DND-41 (cell line): Measurements from ENCODE around the gene SSH3.

ENCODE experiments used
- ATAC-seq: fragments of 200-7000 bp; cut with Tn5 transposase; 3 replicates; pipeline ENCODE4 v1.9.1; 2021; ENCODE audit warnings: low read depth; ENCODE audit not compliant: insufficient read depth
- DNase-seq: peaks from one replicate; pipeline ENCODE4 v3.0.0-alpha.2; 2020
- H2AFZ ChIP-seq: 2 replicates; pipeline ENCODE4 v1.6.0; 2012; ENCODE audit warnings: low read depth, low read length
- H3K27ac ChIP-seq: 2 replicates; pipeline ENCODE4 v1.5.1; 2012; ENCODE audit warnings: low read length, inconsistent platforms
- H3K27me3 ChIP-seq: fragments of 200-600 bp; sonication (generic); 2 replicates; pipeline ENCODE4 v1.6.0; 2012; ENCODE audit warnings: low read length, mild to moderate bottlenecking, inconsistent platforms; ENCODE audit not compliant: insufficient read depth, poor library complexity
- H3K36me3 ChIP-seq: 2 replicates; pipeline ENCODE4 v1.5.1; 2012; ENCODE audit warnings: low read length, inconsistent platforms; ENCODE audit not compliant: insufficient read depth
- H3K4me1 ChIP-seq: 2 replicates; pipeline ENCODE4 v1.5.1; 2012; ENCODE audit warnings: mild to moderate bottlenecking, low read length; ENCODE audit not compliant: insufficient read depth
- H3K4me2 ChIP-seq: 2 replicates; pipeline ENCODE4 v1.6.0; 2012; ENCODE audit warnings: mild to moderate bottlenecking, moderate library complexity, low read length, inconsistent platforms; ENCODE audit not compliant: insufficient read depth
- H3K4me3 ChIP-seq, 2 experiments: fragments of 200-600 bp in 1 of 2; shearing (Covaris generic) in 1 of 2; 2 replicates each; pipeline ENCODE4 v1.5.1; 2012 to 2016; ENCODE audit warnings: inconsistent platforms in 2 of 2, low read length in 2 of 2, mild to moderate bottlenecking in 2 of 2, low read depth in 1 of 2, moderate library complexity in 1 of 2
- H3K79me2 ChIP-seq: 2 replicates; pipeline ENCODE4 v1.6.0; 2012; ENCODE audit warnings: low read length, inconsistent platforms; ENCODE audit not compliant: insufficient read depth
- H3K9ac ChIP-seq: 2 replicates; pipeline ENCODE4 v1.6.0; 2012; ENCODE audit warnings: low read depth, mild to moderate bottlenecking, inconsistent platforms, low read length, moderate library complexity
- H3K9me3 ChIP-seq: 2 replicates; pipeline ENCODE4 v1.5.1; 2012; ENCODE audit warnings: low read length, moderate library complexity, mild to moderate bottlenecking, inconsistent platforms; ENCODE audit not compliant: insufficient read depth, severe bottlenecking
- H4K20me1 ChIP-seq: 2 replicates; pipeline ENCODE4 v1.6.0; 2012; ENCODE audit warnings: low read length; ENCODE audit not compliant: insufficient read depth
- EZH2 ChIP-seq: IDR thresholded peaks from 3 replicates; pipeline ENCODE4 v1.6.1; 2012; ENCODE audit warnings: borderline replicate concordance, low read depth, mild to moderate bottlenecking, moderate library complexity, low read length, inconsistent platforms; ENCODE audit not compliant: severe bottlenecking
- TF ChIP-seq, protein P1 (sequence below): IDR thresholded peaks from 2 replicates; pipeline ENCODE4 v1.5.1; 2012; ENCODE audit warnings: borderline replicate concordance, low read length, moderate library complexity, mild to moderate bottlenecking; ENCODE audit not compliant: poor library complexity, severe bottlenecking; ENCODE audit errors: extremely low read depth

SSH3 gene

GRCh38 chr11:67349036-67349435 lies 45.7 kb downstream of the SSH3 start:
- Histone ChIP-seq H3K27me3 (no peaks in the 10 kb centered on the region), H3K9me3 (no peaks in the 10 kb centered on the region), H3K79me2 (peaks cover 8% of the 10 kb centered on the region), H2AFZ (no peak overlapping the region), H3K4me3 (no peak overlapping the region), H3K4me2 (no peak overlapping the region), H3K27ac (no peak overlapping the region), H3K4me1 (peaks cover 24% of the 10 kb centered on the region), H3K9ac (no peak overlapping the region), H4K20me1 (no peaks in the 10 kb centered on the region), H3K36me3 (no peaks in the 10 kb centered on the region; the same call in 1 of the 2 replicates)
- no peak for TF ChIP-seq EZH2
- TF ChIP-seq, protein P1, sequence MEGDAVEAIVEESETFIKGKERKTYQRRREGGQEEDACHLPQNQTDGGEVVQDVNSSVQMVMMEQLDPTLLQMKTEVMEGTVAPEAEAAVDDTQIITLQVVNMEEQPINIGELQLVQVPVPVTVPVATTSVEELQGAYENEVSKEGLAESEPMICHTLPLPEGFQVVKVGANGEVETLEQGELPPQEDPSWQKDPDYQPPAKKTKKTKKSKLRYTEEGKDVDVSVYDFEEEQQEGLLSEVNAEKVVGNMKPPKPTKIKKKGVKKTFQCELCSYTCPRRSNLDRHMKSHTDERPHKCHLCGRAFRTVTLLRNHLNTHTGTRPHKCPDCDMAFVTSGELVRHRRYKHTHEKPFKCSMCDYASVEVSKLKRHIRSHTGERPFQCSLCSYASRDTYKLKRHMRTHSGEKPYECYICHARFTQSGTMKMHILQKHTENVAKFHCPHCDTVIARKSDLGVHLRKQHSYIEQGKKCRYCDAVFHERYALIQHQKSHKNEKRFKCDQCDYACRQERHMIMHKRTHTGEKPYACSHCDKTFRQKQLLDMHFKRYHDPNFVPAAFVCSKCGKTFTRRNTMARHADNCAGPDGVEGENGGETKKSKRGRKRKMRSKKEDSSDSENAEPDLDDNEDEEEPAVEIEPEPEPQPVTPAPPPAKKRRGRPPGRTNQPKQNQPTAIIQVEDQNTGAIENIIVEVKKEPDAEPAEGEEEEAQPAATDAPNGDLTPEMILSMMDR = no peak
- ATAC-seq (no peak), DNase-seq (no peak)

GRCh38 chr11:67349457-67349856 lies 46.1 kb downstream of the SSH3 start:
- no peak overlapping the region for H3K27ac ChIP-seq
- H3K9me3 ChIP-seq = no peaks in the 10 kb centered on the region
- no peak for TF ChIP-seq EZH2
- TF ChIP-seq, protein P1 = no peak
- no peak for DNase-seq
- no peak overlapping the region for H3K4me2 ChIP-seq
- H3K9ac ChIP-seq = no peak overlapping the region
- ATAC-seq = no peak
- H4K20me1 ChIP-seq = no peaks in the 10 kb centered on the region
- peaks cover 8% of the 10 kb centered on the region for H3K79me2 ChIP-seq
- no peaks in the 10 kb centered on the region; the same call in 1 of the 2 replicates for H3K36me3 ChIP-seq
- H3K4me3 ChIP-seq = no peak overlapping the region
- H3K4me1 ChIP-seq = peaks cover 28% of the 10 kb centered on the region
- H3K27me3 ChIP-seq = no peaks in the 10 kb centered on the region
- no peak overlapping the region for H2AFZ ChIP-seq

GRCh38 chr11:67349928-67350465 lies 46.7 kb downstream of the SSH3 start:
- no peak for ATAC-seq
- Histone ChIP-seq H3K9me3 (no peaks in the 10 kb centered on the region), H4K20me1 (no peaks in the 10 kb centered on the region), H3K4me2 (no peak overlapping the region), H3K36me3 (no peaks in the 10 kb centered on the region; the same call in 1 of the 2 replicates), H3K27me3 (no peaks in the 10 kb centered on the region), H3K4me1 (peaks cover 30% of the 10 kb centered on the region), H3K4me3 (no peak overlapping the region), H3K79me2 (peaks cover 8% of the 10 kb centered on the region), H2AFZ (no peak overlapping the region), H3K27ac (no peak overlapping the region), H3K9ac (no peak overlapping the region)
- TF ChIP-seq, protein P1 = no peak
- TF ChIP-seq EZH2 = no peak
- DNase-seq = no peak
